ENCODE data around the gene PDE4C.
"Not testable (repeated sequence)": the region's sequence is repeated elsewhere in the genome, so short reads cannot be mapped to it uniquely, and the experiment has no call there.

Gene PDE4C

DNA sequence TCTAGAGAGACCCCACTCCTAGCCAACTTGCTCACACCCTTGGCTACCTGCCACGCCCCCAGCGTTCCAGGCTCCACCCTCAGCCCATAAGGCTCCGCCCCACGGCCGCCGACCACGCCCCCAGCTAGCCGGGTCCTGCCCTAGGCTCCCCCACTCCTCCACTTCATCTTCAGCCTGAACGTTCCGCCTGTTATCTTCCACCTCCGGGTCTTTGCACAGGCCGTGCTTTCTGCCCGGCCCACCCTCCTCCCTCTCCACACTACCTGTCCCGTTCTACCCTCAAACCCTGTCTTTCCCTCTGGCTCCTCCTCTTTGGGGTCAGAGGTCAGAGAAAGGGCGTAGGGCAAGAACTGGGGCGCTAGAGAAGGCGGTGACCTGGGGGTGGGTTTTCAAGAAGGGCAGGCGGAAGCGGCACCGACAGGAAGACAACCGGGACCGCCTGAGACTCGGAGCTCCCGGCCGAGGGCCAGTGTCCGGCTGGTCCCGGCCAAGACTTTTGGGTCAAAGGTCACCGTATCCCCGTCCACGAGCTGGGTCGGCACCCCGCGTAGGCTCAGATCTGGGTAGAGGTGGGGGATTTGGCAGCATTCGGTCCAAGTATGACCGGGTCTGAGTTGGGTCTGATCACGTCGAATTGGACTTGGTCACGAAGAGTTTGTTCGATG lies 2.2 kb downstream of the PDE4C start:
- no peak for DNase-seq (ENCODE audit: low read depth)

DNA sequence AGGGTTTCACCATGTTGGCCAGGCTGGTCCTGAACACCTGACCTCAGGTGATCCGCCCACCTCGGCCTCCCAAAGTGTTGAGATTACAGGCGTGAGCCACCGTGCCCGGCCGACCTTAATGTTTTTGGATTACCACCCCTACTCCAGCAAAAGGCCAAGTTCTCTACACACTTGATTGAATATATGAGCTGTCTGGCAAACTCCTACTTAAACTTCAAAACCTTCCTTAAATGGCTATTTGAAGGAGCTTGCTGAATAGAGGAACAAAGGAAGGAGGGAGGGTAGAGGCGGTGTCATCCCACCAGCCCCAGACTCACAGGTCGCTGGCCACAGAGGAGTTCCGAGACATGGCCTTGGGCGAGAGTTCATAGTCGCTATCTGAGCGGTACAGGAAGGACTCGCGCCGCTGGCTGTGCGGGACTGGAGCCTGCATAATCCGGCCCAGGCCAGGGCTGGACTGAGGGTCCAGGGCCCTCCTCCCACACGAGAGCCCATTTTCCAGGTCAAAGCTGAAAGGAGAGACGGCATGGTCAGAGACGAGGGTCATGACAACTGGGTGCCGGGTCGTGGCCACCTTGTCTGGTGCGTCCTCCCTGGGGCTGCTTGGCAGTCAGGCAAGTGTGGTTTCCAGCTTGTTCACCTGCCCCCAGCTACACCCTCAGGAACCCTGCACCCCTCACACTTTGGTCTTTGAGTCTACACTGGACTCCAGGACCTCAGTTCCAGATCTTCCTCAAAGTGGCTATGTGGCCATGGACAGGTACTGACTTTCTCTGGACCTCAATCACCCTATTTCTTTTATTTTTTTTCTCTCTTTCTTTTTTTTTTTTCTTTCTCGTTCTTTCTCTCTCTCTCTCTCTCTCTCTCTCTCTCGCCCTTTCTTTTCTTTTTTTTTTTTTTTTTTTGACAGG lies 4.2 kb downstream of the PDE4C start:
- no peak for DNase-seq (ENCODE audit: low read depth)

DNA sequence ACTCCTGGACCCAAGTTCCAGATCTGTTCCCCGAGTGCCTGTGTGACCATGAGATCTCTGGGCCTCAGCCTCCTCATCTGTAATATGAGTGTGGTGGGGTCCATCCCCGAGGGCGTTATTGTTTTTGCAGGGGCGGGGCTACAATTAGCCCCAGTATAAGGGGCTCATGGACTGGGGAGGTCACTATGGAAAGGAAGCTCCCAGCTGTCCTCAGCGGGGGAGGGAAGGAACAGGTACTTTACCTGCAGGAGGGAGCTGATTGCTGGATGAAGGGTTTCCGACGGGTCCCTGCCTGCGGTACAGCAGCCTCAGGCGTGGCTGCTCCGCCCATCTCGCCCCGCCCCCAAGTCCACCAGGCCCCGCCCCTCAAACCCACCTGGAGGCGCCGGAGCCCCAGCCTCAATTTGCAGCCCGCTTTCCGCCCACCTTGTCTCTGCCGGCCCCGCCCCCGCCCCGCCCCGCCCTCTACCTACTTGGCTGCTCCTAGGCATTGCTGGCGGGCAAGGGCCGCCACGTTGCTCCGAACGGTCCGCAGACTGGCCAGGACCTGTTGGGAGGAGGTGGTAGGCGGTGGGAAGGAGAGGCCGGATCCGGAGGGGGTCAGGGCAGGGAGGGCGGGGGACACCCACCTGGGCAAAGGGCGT lies 5.5 kb downstream of the PDE4C start:
- DNase-seq (ENCODE audit: low read depth) = no peak

DNA sequence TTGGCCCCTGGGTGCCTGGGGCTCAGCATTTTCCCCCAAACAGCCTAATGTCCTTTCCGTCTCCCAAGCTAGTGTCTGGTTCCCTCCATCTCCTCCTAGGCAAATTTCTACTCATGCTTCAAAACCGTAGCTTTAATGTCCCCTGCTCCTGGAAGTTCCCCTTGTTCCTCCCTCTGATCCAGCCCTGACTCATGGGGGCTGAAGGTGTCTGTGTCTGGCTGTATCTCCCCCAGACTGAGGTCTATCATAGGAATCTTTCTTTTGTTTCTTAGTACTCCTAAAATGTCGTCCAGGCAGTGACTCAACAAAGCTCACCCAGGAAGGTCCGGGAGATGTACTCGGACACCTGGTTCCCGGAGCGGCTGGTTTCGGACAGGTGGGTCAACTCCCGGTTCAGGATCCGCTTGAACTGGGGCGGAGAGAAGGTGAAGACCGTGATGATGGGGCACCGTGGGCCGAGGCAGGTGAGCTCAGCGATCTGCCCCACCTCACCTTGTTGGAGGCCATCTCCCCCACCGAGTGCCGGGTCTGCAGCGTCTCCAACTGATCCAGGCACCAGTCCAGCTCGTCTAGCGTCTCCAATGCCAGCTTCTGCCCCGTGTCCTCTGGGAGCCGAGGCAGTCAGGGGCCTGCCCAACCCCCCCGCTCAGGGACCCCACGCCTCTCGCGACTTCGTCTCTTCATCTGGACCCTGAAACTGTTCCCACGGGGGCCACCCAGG lies 6.2 kb downstream of the PDE4C start:
- no peak for DNase-seq (ENCODE audit: low read depth)

DNA sequence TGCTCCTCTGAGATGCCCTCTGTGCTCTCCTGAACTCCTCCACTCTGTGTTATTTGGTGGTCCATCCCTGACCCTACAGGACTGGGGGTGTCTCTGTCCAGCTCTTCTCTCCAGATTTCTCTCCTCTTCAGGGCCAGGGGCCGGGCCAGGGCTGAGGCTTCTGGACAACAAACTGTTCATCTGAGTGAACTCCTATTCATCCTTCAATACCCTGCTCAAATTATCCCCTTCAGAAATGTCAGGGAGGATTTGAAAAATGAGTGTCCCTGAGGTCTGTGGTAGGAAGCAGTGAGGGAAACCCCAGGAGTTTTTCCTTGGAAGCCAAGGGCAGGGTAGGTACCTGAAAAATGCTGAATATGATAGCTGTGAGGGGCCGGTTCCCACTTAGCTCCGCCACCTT lies 7.6 kb downstream of the PDE4C start:
- no peak for DNase-seq (ENCODE audit: low read depth)

DNA sequence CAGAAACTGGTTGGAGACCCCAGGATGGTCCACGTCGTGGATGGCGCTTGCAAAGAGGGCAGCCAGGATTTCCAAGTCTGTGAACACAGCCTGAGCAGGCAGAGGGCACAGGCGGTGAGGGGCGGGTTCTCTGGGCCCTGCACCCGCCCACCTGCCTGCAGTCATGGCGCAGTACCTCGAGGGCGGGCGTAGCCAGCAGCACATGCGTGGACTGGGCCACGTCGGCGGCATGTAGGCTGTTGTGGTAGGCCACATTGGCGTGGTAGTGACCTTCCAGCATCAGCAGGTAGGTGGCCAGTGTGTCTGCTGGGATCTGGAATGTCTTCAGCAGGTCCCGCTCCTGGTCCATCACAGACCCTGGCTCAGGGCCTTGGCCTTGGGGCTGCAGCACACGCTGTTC lies 8.1 kb downstream of the PDE4C start:
- no peak for DNase-seq (ENCODE audit: low read depth)

DNA sequence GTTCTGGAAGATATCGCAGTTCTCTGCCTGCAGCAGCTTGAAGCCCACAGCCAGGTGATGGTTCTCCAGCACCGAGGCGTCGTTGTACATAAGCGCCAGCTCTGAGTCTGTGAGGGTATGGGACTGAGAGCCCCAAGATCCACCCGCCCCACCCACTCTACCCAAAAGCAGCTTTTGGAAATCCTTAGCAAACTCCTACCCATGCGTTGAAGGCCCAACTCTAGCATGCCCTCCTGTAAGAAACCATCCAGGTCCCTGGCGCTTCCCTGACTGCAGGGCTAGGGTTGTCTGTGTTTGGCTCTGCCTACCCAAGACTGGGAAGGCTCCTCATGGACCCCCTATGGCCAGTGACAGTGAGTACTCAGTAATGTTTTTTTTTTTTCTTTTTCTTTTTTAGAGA lies 9.4 kb downstream of the PDE4C start:
- no peak for DNase-seq (ENCODE audit: low read depth)

DNA sequence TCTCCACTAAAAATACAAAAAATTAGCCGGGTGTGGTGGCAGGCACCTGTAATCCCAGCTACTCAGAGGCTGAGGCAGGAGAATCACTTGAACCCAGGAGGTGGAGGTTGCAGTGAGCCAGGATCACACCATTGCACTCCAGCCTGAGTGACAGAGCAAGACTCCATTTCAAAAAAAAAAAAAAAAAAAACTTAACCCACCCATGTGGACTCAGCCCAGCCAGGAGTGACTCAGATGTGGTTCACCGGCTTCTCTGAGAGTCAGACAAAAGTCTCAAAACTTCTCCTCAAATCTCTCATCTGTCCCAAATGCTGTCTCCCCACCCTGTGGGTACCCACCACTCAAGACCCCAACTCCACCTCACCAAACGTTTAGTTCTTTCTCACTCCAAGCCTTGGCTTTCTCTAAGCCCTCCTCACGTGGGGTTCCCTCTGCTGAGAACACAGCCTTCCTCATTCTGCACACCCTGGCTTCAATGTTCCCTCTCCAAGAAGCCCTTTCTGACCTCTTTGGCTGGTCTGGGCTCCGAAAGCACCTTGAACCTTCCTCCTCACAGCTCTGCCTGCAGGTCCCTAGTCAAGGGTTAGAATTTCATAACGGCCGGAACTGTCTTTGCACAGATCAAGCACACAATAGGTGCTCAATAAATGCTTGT lies 11.3 kb downstream of the PDE4C start:
- DNase-seq (ENCODE audit: low read depth) = no peak

DNA sequence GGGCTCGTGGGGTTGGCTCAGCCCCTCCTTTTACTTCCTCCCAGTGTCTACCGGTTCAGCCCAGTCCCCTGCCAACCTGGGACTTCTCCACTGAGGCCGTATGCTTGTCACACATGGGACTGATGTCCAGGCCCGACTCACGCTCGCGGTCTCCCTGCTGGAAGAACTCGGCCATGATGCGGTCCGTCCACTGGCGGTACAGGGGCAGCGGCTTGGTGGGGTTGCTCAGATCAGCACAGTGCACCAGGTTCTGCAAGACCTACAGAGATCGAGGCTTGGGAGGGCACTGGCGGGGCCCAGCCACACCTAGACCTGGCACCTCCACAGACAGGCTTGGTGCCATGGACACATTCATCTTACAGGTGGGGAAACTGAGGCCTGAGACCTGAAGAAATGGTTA lies 14.6 kb downstream of the PDE4C start:
- no peak for DNase-seq (ENCODE audit: low read depth)

DNA sequence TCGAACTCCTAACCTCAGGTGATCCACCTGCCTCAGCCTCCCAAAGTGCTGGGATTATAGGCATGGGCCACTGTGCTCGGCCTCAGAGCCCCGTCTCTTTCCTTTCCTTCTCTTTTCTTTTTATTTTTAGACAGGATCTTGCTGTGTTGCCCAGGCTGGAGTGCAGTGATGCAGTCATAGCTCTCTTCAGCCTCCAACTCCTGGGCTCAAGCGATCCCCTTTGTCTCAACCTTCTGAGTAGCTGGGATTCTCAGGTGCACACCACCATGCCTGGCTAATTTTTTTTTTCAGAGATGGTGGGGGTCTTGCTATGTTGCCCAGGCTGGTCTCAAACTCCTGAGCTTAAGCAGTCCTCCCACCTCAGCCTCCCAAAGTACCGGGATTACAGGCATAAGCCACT lies 16.3 kb downstream of the PDE4C start:
- DNase-seq (ENCODE audit: low read depth) = not testable (repeated sequence)

DNA sequence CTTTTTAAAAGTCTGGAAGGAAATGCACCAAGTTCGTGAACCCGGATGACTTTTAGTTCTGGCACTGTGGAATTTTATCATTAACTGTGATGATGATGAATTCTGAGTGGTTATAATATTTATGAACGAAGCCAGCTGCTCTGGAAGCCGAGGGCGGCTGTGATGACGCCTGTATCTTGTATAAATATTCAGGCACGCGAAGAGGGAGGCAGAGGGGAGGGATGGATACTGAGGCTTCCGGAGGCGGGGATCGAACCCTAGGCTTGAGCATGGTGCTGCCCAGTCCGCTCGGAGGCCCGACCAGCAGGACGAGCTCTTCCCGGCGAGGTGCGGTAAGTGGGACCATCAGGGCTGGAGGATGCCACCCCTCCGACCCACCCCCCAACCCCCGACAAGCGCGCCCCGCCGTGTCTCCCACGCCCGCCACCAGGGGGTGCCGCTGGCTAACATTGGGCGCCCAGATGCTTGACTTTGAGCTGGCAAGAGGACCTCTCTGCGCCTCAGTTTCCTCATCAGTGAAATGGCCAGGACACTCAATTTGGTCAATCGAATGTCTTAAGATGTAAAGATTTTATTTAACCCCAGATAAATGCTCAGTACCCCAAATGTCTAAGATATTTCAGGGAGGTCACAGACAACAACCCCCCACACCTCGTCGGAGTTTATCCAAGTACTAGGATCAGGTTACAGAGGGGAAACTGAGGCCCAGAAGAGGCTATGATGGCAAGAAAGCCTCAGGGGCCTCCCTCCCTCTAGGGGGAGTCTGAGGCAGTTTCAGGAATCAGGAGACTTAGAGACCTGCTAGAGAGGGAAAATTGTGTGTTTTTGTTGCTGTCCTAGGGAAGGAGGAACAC lies 17.9 kb downstream of the PDE4C start:
- DNase-seq (ENCODE audit: low read depth) = no peak

DNA sequence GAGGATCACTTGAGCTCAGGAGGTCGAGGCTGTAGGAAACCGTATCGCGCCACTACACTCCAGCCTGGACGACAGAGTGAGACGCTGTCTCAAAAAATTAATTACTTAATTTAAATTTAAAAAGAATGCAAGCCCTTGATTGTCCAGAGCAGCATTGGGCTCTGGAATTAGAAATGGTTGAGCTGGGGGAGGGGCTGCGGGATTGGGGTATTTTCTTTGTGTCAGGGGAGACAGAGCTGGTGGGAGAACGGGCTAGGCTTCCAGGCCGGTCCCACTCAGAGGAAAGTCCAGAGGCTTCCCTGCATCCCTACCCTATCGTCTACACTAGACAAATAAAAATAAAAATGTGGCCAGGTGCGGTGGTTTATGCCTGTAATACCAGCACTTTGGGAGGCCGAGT lies 20.2 kb downstream of the PDE4C start:
- no peak for DNase-seq (ENCODE audit: low read depth)

DNA sequence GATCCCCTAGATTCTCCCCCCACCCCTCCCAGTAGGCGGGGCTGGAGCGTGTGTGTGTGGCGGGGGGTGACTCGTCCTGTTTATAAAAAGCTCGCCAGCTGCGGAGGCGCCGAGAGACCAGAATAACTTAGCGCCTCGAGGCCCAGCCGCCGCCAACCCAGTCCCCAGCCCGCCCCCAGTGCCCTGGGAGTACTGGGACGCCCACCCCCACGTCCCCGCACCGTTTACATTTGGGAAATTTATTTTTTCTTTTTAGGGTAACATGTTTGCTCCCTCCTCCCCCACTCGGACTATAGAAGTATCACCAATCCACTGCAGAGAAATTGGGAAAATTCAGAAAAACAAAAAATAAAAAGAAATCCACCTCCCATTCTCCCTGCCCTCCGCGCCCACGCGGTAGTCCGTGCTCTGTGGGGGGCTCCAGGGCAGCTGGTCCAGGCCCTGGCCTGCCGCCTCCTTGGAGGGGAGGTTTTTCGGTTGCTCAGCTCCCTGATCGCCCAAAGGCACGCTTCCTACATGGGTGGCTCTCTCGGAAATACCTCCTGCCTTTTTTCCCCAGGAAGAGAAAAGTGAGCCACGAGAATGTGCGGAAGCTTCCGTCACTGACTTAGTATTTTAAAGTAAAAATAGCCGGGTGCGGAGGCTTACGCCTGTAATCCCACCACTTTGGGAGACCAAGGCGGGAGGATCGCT lies 20.9 kb downstream of the PDE4C start:
- DNase-seq (ENCODE audit: low read depth) = peak; percentile 30

DNA sequence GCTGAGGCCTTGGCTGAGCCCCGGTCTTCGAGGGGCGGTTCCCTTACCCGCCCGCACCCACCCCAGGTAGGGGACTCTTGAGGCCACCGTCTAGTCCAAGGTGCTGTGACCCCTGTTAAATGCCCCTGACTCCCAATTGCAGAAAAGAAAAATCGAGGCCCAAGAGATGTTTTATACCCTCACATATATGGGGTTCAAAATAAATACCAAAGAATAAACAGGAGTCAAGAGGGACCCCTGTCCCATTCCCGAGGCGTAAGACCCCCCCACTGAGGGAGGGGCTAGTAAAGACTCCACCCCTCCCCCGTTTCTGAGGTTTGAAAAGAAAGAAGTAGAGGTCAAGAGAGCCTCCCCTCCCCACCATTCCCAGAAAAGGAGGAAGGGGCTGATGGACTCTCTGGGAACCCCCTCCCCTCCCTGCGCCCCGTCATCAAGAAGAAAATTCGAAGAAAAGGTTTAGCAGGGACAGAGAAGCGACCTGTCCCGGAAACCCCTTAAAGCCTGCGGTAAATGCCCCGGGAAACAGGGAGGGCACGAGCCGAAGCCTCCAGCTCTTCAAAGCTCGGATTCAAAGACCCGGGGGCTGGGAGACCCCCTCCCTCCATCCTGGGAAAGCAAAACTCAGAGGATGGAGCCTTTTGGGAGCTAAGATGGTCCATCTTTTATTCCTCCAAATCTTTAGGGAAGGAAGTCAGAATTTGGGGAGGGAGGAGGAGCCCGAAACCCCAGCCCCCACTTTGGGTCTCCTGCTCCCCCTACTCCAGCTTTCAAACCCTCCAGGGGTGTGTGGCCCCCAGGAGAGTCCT lies 21.6 kb downstream of the PDE4C start:
- no peak for DNase-seq (ENCODE audit: low read depth)

DNA sequence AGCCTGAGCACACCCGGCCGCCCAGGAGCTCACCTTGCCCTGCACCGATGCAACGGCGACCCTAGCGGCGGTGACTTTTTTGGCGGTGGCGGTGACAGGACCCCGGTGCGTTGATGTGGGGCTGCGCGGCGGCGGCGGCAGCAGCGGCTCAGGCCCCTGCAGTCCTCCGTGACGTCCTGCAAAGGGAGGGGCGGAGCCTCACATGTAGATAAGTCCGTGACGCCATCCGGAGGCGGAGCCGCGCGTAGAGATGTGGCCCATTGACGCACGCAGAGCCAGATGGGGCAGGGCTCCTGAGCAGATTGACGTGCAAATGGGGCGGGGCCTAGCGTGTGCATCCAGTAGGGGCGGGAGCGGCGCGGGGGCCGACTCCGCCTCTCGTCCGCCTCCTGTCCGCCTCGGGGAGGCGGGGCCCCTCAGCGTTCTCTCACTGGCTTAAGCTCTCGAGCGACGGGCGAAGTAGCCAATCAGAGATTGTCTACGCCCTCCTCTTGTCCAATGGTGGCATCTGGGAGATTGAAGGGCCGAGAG lies 22.3 kb downstream of the PDE4C start, which contains the start of gene RAB3A:
Gene RAB3A (minus strand): TSS at position 180 of the 531 bp plus-strand sequence. CDS start 1,302 bp downstream, outside the sequence.
- DNase-seq (ENCODE audit: low read depth) = peak; percentile 98

DNA sequence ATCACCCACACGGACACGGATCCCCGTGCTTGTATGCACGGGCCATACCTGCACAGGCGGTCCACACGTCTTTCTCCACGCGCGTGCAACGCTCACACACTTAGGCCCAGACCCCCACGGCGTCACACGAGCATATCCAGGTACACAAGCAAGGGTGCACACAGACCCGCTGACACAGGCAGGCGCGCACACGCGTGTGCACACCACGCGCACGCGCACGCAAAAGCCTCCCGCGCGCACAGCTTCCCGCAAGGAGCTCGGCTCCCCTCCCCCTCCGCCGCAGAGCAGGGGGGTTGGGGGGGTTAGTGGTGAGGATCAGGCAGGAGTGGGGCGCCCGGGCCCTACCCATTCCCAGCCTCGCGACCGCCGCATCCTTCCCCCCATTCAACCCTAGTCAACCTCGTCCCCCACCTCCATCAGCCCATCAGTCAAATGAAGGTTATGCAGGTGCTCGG lies 22.8 kb downstream of the PDE4C start:
- no peak for DNase-seq (ENCODE audit: low read depth)

DNA sequence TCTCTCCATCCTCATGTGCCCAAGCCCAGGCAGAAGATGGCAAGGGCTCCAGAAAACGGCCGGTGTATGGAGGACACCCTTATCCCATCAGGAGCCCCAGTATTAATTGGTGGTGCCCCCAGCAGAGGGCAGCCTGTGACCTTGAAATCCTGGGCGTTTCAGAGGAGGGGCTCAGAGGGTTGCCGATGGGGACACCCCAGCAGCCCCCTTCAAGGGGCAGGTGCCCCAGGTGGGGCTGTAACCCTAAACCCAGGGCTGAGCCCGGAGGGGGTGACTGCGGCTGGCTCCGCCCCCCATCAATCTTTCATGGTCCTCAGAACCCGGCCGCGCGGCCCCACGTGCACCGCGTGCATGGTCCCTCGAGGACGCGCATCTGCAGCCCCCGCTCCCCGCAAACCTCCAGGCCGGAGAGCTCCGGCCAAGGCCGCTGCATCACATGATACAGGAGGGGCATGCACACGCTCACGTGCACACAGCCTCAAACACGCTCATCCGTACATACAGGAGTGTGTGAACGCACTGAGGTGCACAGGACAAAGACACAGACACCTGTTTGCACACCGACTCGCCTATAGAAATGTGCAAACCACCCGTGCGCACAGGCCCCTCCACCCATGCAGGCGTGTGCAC lies 23.3 kb downstream of the PDE4C start:
- DNase-seq (ENCODE audit: low read depth) = no peak

DNA sequence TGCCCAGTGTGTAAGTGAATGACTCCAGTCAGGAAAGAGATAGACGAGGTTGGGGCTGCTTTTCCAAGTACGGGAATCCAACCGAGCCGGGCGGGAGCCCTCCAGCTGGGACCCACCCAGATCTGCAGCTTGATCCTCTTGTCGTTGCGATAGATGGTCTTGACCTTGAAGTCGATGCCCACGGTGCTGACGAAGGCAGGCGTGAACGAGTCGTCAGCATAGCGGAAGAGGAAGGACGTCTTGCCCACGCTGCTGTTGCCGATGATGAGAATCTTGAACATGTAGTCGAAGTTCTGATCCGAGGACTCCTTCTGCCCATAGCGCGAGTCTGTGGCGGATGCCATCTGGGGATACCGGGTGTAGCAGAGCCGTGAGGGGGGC lies 23.9 kb downstream of the PDE4C start:
- DNase-seq (ENCODE audit: low read depth) = no peak
